Left cardiac atrium (tissue), 2 donors: ENCODE measurements around the gene GFRA4. TPM values are rescaled to one million over a fixed set of nuclear protein-coding genes. Genes with fewer than 3 reads are reported as not detected.

Experiments used
- total RNA-seq, 2 donors: library from RNA; stranded (reverse); fragmentation: NEBNext Ultra II Directional; extraction: Animal tissue kit (Norgen Biotek cat#: 25700); gene quantifications; one replicate each; pipeline ENCODE4 v1.2.1, GENCODE V29; 2021
- donor health status: DM: no; HTN: yes; CAD: no; lungs with severe emphysema.
- donor health status: DM: yes; HTN: yes; CAD: no.

GFRA4 gene
- total RNA-seq, 2 donors from 2014 or later, result not detected

Other genes starting within 250 kb of the GFRA4 start
- gene ATRN, start 192.4 kb downstream of the GFRA4 start, total RNA-seq, result 10 to 100 TPM; 29.0 to 34.5 TPM
- 10 to 100 TPM in 1 of 2 donors, 1 to 10 TPM in 1; 9.9 to 18.5 TPM for gene ADAM33, start 18.6 kb upstream of the GFRA4 start, total RNA-seq
- 10 to 100 TPM; 12.4 to 23.9 TPM for gene SIGLEC1, start 49.2 kb upstream of the GFRA4 start, total RNA-seq
- 10 to 100 TPM; 15.7 to 19.3 TPM for gene HSPA12B, start 69.3 kb upstream of the GFRA4 start, total RNA-seq
- 10 to 100 TPM; 17.2 to 23.2 TPM for gene ADISSP, start 104.4 kb upstream of the GFRA4 start, total RNA-seq
- gene SPEF1, start 118.0 kb upstream of the GFRA4 start, total RNA-seq, result not detected
- gene CENPB, start 123.3 kb upstream of the GFRA4 start, total RNA-seq, result 10 to 100 TPM; 70.8 to 93.6 TPM
- gene CDC25B, start 132.9 kb upstream of the GFRA4 start, total RNA-seq, result 10 to 100 TPM; 13.8 to 16.6 TPM
- gene AP5S1, start 157.1 kb upstream of the GFRA4 start, total RNA-seq, result 10 to 100 TPM; 11.8 to 14.7 TPM
- gene MAVS, start 183.4 kb upstream of the GFRA4 start, total RNA-seq, result 10 to 100 TPM; 28.9 to 31.1 TPM
- gene PANK2, start 226.0 kb upstream of the GFRA4 start, total RNA-seq, result 10 to 100 TPM; 18.7 to 23.8 TPM